Epithelial cell of proximal tubule (primary cell): ENCODE measurements around the gene UMODL1. TPM values are rescaled to one million over a fixed set of nuclear protein-coding genes. Genes with fewer than 3 reads are reported as not detected.

Experiments used
- DNase-seq: peaks from one replicate; pipeline ENCODE4 v3.0.0-alpha.2; 2011; ENCODE audit warnings: low read depth
- H3K4me3 ChIP-seq: 2 replicates; pipeline ENCODE4 v1.5.1; 2011; ENCODE audit warnings: low read depth, mild to moderate bottlenecking, low read length
- total RNA-seq: library from RNA; depleted of rRNA; stranded (reverse); fragments of >200 nt; gene quantifications from 2 replicates; pipeline ENCODE4 v1.2.3, GENCODE V29; 2015
- TF ChIP-seq, protein P1 (sequence below): conservative IDR thresholded peaks from 2 replicates; pipeline ENCODE4 v1.5.1; 2012; ENCODE audit warnings: low read depth, mild to moderate bottlenecking, low read length

The UMODL1 gene
- total RNA-seq, 1 donor from 2014 or later: not detected

DNA sequence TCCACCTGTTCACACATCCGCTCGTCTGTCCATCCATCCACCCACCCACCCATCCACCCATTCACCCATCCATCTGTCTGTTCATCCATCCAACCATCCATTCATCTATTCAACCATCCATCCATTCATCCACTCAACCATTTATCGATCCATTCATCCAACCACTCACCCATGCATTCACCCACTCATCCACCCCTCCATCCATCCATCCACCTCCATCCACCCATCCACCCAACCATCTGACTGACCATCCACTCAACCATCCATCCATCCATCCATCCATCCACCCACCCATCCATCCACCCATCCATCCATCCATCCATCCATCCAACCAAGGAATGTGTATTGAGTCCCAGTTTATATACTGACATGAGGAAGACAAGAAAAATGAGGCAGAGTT is 73.1 kb downstream of the UMODL1 start:
- no peak overlapping the region for H3K4me3 ChIP-seq
- no peak for DNase-seq
- TF ChIP-seq, protein P1, sequence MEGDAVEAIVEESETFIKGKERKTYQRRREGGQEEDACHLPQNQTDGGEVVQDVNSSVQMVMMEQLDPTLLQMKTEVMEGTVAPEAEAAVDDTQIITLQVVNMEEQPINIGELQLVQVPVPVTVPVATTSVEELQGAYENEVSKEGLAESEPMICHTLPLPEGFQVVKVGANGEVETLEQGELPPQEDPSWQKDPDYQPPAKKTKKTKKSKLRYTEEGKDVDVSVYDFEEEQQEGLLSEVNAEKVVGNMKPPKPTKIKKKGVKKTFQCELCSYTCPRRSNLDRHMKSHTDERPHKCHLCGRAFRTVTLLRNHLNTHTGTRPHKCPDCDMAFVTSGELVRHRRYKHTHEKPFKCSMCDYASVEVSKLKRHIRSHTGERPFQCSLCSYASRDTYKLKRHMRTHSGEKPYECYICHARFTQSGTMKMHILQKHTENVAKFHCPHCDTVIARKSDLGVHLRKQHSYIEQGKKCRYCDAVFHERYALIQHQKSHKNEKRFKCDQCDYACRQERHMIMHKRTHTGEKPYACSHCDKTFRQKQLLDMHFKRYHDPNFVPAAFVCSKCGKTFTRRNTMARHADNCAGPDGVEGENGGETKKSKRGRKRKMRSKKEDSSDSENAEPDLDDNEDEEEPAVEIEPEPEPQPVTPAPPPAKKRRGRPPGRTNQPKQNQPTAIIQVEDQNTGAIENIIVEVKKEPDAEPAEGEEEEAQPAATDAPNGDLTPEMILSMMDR: no peak

DNA sequence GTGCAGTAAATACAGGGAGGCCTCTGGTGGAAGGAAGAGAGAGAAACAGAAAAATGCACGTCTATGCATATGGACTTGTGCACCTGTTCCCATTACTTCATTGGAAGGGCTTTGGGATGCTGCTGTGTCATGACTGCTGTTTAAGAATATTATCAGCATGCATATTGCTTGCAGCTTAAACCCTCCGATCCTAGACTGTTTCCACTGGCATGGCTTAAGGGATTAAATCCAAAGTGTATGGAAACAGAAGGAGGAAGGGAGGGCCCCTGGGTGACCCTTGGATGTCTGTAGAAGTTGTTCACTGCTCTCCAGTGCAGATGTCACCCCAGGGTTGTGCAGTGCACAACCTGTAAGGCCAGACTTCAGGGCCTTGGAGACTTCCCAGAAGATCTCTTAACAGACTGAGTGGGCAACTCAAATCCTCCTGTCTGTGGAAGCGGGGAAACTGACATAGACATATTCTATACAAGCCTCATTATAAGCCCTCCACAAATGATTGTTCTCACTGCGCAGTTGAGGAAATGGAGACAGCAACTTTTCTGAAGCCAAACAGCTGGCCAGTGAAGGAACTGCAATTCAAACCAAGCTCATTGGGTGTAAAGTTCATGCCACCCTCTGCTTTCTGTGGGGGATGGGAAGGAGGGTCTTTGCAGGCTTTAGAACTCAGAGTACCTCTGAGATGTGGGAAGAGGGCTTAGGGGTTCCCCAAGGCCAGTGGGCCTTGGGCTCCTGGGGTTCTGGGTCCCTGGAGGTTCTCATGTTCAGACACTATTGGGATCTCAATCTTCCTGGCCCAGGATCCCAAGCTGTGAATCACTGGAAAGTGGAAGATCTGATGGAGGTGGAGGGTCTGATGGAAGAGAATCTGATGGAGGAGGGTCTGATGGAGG is 73.8 kb downstream of the UMODL1 start:
- no peak for DNase-seq
- H3K4me3 ChIP-seq: no peak overlapping the region
- TF ChIP-seq, protein P1: no peak

DNA sequence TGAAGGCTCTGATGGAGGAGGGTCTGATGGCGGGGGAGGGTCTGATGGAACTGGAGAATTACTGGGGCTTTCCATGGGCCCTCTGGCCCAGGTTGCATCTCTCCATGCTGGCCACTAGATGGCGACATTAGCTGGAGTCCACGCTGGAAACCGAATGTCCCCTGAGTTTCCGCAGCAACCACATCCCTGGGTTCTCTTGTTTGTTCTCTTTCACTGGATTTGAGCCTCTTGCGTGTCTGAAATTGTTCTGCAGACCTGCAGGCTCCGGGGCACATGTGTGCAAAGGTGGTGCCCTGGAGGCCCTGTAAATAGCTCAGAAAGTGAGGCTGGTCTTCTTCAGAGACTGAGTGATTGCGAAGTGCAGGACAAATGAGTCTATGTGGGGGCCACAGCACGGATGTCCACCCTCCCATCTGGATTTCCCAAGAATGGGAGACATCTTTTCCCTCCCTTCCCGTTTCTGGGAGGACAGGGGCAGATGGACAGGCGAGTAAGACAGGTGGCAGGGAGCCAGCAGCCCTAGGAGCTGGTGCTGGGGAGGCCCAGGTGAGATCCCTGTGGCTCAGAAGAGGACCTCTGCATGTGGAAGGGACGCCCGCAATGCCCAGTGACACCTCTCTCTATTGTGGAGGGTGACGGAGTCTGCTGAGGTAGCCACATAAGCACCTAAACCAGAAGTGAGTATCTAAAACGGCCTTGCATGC is 74.6 kb downstream of the UMODL1 start:
- TF ChIP-seq, protein P1: peak; percentile 95
- no peak for DNase-seq
- H3K4me3 ChIP-seq: no peak overlapping the region

DNA sequence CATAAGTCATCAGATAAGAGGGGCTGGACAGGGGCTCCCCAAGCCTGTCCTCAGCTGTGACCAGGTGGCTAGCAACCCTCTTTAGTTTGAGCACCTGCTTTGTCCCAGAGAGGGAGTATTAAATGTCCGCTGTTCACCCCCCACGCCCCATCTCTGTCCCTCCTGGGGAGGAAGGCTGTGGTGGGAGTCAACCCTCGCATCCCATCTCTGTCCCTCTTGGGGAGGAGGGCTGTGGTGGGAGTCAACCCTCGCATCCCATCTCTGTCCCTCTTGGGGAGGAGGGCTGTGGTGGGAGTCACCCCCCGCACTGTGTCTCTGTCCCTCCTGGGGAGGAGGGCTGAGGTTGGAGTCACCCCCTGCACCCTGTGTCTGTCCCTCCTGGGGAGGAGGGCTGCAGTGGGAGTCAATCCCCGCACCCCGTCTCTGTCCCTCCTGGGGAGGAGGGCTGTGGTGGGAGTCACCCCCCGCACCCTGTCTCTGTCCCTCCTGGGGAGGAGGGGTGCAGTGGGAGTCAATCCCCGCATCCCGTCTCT is 75.2 kb downstream of the UMODL1 start:
- TF ChIP-seq, protein P1: no peak
- no peak for DNase-seq

DNA sequence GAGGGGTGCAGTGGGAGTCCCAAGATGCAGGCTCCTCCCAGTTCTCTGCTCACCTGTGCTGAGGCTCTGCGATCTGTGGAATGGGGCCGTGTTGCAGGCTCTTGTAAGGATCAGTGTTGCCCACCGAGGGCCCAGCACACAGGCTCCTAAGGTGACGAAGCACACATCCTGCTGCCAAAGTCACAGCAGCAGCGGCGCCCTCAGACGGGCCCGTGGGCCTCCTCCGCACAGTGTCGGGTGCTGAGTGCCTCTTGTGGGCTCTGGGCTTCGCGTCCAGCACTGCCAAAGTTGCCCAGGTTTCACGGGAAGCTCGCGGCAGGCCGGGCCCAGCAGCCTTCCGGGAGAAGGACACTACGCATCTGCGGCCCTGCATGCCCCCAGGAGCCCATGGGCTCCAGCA is 75.7 kb downstream of the UMODL1 start:
- no peak for DNase-seq
- TF ChIP-seq, protein P1: no peak
- no peak overlapping the region for H3K4me3 ChIP-seq

More for the DNA sequence above, 75.2 kb downstream of the UMODL1 start:
- H3K4me3 ChIP-seq: no peak overlapping the region

DNA sequence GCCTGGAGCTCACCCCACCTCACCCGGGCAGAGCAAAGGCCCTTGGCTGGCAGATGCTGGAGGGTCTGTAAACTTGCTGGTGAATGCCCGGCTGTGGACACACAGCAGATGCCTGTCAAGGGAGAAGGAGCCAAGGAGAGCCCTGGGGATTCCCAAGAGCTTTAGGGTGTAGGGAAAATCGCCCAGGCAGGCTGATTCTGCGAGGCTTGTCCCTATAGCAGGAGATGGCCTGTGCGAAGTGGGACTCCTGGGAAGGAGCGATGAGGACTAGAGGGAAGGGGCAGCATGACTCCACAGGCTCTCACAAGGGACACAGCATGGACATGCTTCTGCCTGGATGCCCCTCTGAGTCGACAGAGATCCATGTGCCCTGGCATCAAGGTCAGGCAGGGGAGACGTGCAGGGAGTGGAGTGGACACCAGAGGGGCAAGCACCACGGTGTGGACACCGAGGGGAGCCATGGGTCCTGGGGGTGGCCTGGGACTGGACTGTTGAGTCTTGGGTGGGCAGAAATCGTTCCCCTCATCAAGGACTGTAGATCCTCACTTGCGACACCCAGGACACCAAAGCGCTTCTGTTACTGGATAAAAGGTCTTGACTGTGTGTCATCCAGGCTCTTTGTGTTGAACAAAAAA is 76.4 kb downstream of the UMODL1 start:
- no peak overlapping the region for H3K4me3 ChIP-seq
- TF ChIP-seq, protein P1: no peak
- DNase-seq: no peak
